Mucosa of descending colon (tissue), 3 donors: ENCODE data around the gene ELP2. TPM values are rescaled to one million over a fixed set of nuclear protein-coding genes. Genes with fewer than 3 reads are reported as not detected.

ENCODE experiments used
- ATAC-seq: fragments of 200-7000 bp; cut with Tn5 transposase; one replicate; pipeline ENCODE4 v1.9.1; 2020; ENCODE audit warnings: mild to moderate bottlenecking, moderate library complexity
- DNase-seq, 3 donors: peaks; one replicate each; pipeline ENCODE4 v3.0.0-alpha.2; 2020
- H3K36me3 ChIP-seq: fragments of 200-600 bp; one replicate; pipeline ENCODE4 v1.8.0; 2021; ENCODE audit warnings: low read depth, mild to moderate bottlenecking
- H3K4me1 ChIP-seq: fragments of 200-600 bp; one replicate; pipeline ENCODE4 v1.8.0; 2021; ENCODE audit warnings: low read depth, mild to moderate bottlenecking
- H3K4me3 ChIP-seq: fragments of 200-600 bp; one replicate; pipeline ENCODE4 v1.8.0; 2021; ENCODE audit warnings: mild to moderate bottlenecking
- H3K9me3 ChIP-seq: fragments of 200-600 bp; one replicate; pipeline ENCODE4 v1.8.0; 2021; ENCODE audit warnings: mild to moderate bottlenecking
- CTCF ChIP-seq: fragments of 200-600 bp; IDR thresholded peaks from one replicate; pipeline ENCODE4 v1.8.0; 2022; ENCODE audit warnings: antibody characterized with exemption, mild to moderate bottlenecking
- intact Hi-C, 2 donors: fragments of 100-400 bp; cut with DNase I in 1 of 2; cut with micrococcal nuclease in 1 of 2; formaldehyde crosslinking; loops; one replicate each; pipeline versions ENCODE4 v1.11.0 to v1.11.1; 2022; cut with DNase I, micrococcal nuclease
- total RNA-seq, 3 donors: library from RNA; stranded (reverse); fragmentation: NEBNext Ultra II Directional in 2 of 3; extraction: Animal tissue kit (Norgen Biotek cat#: 25700) in 2 of 3; gene quantifications; one replicate each; pipeline versions ENCODE4 v1.2.1 to v1.2.4, GENCODE V29; 2021 to 2023
- donor health status: DM: no; HTN: no; CAD: no; lungs with moderate emphysema.
- donor health status: DM: no; HTN: no; CAD: no.
- donor health status: DM: no; HTN: yes; CAD: no.

ELP2 gene
- total RNA-seq, 3 donors from 2014 or later = 45.4 to 62.9 (median 55.4) TPM

GRCh38 chr18:36186461-36187192, 56.9 kb downstream of the ELP2 start:
- peak; percentile 69 to 84 (median 80) for DNase-seq
- ATAC-seq = peak; percentile 66
- H3K9me3 ChIP-seq = no peaks in the 10 kb centered on the region
- peaks cover 9% of the 10 kb centered on the region for H3K4me1 ChIP-seq
- intact Hi-C loops = no loop called here
- H3K4me3 ChIP-seq = peak overlapping the region; percentile 54
- H3K36me3 ChIP-seq = no peaks in the 10 kb centered on the region
- no peak for TF ChIP-seq CTCF

- Histone ChIP-seq H3K36me3 (no peaks in the 10 kb centered on the region), H3K4me1 (peaks cover 9% of the 10 kb centered on the region), H3K4me3 (peak within 1 kb of the TSS; percentile 54), H3K9me3 (no peaks in the 10 kb centered on the region)
- DNase-seq (peak; percentile 91 to 94 (median 93)), ATAC-seq (peak; percentile 97)
- intact Hi-C loops = no loop called here
- TF ChIP-seq CTCF = no peak
These were observed 57.6 kb downstream of the ELP2 start, which contains the start of gene MOCOS for GRCh38 chr18:36187193-36187825. Gene MOCOS, plus strand, starts transcription at chr18:36187497. Its CDS starts 43 bp downstream, at chr18:36187540.

GRCh38 chr18:36187826-36188721, 58.4 kb downstream of the ELP2 start:
- intact Hi-C loops = no loop called here
- H3K36me3 ChIP-seq = no peaks in the 10 kb centered on the region
- peaks cover 9% of the 10 kb centered on the region for H3K4me1 ChIP-seq
- DNase-seq (peak in 1 of 3 donors; percentile 65), ATAC-seq (peak; percentile 38)
- peak overlapping the region; percentile 54 for H3K4me3 ChIP-seq
- no peak for TF ChIP-seq CTCF
- no peaks in the 10 kb centered on the region for H3K9me3 ChIP-seq

- H3K4me3 ChIP-seq = no peak overlapping the region
- DNase-seq = no peak
- no peaks in the 10 kb centered on the region for H3K9me3 ChIP-seq
- intact Hi-C loops = no loop called here
- ATAC-seq = no peak
- H3K4me1 ChIP-seq = peaks cover 9% of the 10 kb centered on the region
- TF ChIP-seq CTCF = no peak
- no peaks in the 10 kb centered on the region for H3K36me3 ChIP-seq
These were observed 59.2 kb downstream of the ELP2 start for GRCh38 chr18:36188916-36189315.

- ATAC-seq = no peak
- no peaks in the 10 kb centered on the region for H3K36me3 ChIP-seq
- no peak for DNase-seq
- intact Hi-C loops = no loop called here
- no peak for TF ChIP-seq CTCF
- no peak overlapping the region for H3K4me3 ChIP-seq
- H3K4me1 ChIP-seq = peaks cover 9% of the 10 kb centered on the region
- H3K9me3 ChIP-seq = no peaks in the 10 kb centered on the region
These were observed 59.8 kb downstream of the ELP2 start for GRCh38 chr18:36189486-36189885.
